HepG2 (cell line): ENCODE data around the gene PSRC1. TPM values are rescaled to one million over a fixed set of nuclear protein-coding genes. Genes with fewer than 3 reads are reported as not detected.
A peak's percentile ranks its signal among the peaks of the same experiment; 100 is the strongest.

ENCODE experiments used
- BHLHE40 ChIP-seq: IDR thresholded peaks from 2 replicates; pipeline ENCODE4 v1.6.1; 2011; ENCODE audit warnings: low read length, improper control_type of control experiment
- CBX5 ChIP-seq: sonication (generic); formaldehyde crosslinking; IDR thresholded peaks from 2 replicates; pipeline ENCODE4 v1.4.0; 2020; ENCODE audit warnings: missing genetic modification reagents, borderline replicate concordance
- DNMT3B ChIP-seq: conservative IDR thresholded peaks from 2 replicates; pipeline ENCODE4 v1.6.1; 2016; ENCODE audit warnings: missing biosample characterization, control low read depth
- ERF ChIP-seq: IDR thresholded peaks from 2 replicates; pipeline ENCODE4 v1.6.1; 2018; ENCODE audit warnings: missing biosample characterization, missing genetic modification reagents
- NCOA2 ChIP-seq: sonication (generic); formaldehyde crosslinking; IDR thresholded peaks from 2 replicates; pipeline ENCODE4 v1.8.0; 2022; ENCODE audit warnings: inconsistent platforms
- NPAS2 ChIP-seq: sonication (generic); formaldehyde crosslinking; IDR thresholded peaks from 2 replicates; pipeline ENCODE4 v1.8.0; 2022; ENCODE audit warnings: mild to moderate bottlenecking, missing genetic modification reagents, borderline replicate concordance
- PHF20 ChIP-seq: sonication (generic); formaldehyde crosslinking; IDR thresholded peaks from 2 replicates; pipeline ENCODE4 v1.5.0; 2020; ENCODE audit warnings: mild to moderate bottlenecking, missing genetic modification reagents
- PPARG ChIP-seq: conservative IDR thresholded peaks from 2 replicates; pipeline ENCODE4 v1.6.1; 2016; ENCODE audit warnings: missing biosample characterization, missing genetic modification reagents
- RBM22 ChIP-seq: fragments of 200-400 bp; formaldehyde crosslinking; optimal IDR thresholded peaks from 2 replicates; pipeline ENCODE3; 2017; ENCODE audit warnings: mild to moderate bottlenecking, low read length, moderate library complexity
- TAF1 ChIP-seq: sonication (generic); formaldehyde crosslinking; IDR thresholded peaks from 2 replicates; pipeline ENCODE4 v1.4.0; 2020; ENCODE audit warnings: missing genetic modification reagents
- TAF15 ChIP-seq: fragments of 200-400 bp; formaldehyde crosslinking; IDR thresholded peaks from one replicate; pipeline ENCODE4 v1.6.1; 2018; ENCODE audit warnings: mild to moderate bottlenecking, low read depth, low read length; ENCODE audit not compliant: poor library complexity, severe bottlenecking
- TARDBP ChIP-seq: sonication (generic); formaldehyde crosslinking; IDR thresholded peaks from 2 replicates; pipeline ENCODE4 v1.8.0; 2022; ENCODE audit warnings: mild to moderate bottlenecking, missing genetic modification reagents
- TCF7L2 ChIP-seq: IDR thresholded peaks from 2 replicates; pipeline ENCODE4 v1.6.1; 2011; ENCODE audit warnings: mild to moderate bottlenecking, low read depth, low read length, moderate library complexity
- ZC3H13 ChIP-seq: sonication (generic); formaldehyde crosslinking; IDR thresholded peaks from 2 replicates; pipeline ENCODE4 v1.8.1; 2023; ENCODE audit warnings: mild to moderate bottlenecking, missing genetic modification reagents, moderate library complexity
- ZNF484 ChIP-seq: sonication (generic); formaldehyde crosslinking; IDR thresholded peaks from 2 replicates; pipeline ENCODE4 v1.5.1; 2020; ENCODE audit warnings: mild to moderate bottlenecking, low read depth, missing genetic modification reagents, borderline replicate concordance
- ZNF569 ChIP-seq: sonication (generic); formaldehyde crosslinking; IDR thresholded peaks from 2 replicates; pipeline ENCODE4 v1.5.0; 2020; ENCODE audit warnings: mild to moderate bottlenecking, missing genetic modification reagents, moderate library complexity, borderline replicate concordance
- ZNF75D ChIP-seq: sonication (generic); formaldehyde crosslinking; IDR thresholded peaks from 2 replicates; pipeline ENCODE4 v1.8.1; 2023; ENCODE audit warnings: missing genetic modification reagents, mild to moderate bottlenecking, borderline replicate concordance
- polyA plus RNA-seq, 8 experiments: library from polyadenylated mRNA; depleted of rRNA in 3 of 8; stranded (reverse) in 7 of 8; unstranded in 1 of 8; fragments of >200 nt; fragmentation: Illumina TruSeq in 4 of 8; extraction: Trizol in 4 of 8; gene quantifications; 2 replicates each; pipeline versions ENCODE4 v1.2.1 to v1.2.3, GENCODE V29; 2011 to 2016; ENCODE audit warnings: low read depth in 4 of 8, missing spikeins in 1 of 8, mixed read lengths in 1 of 8; ENCODE audit not compliant: insufficient read depth in 1 of 8
- total RNA-seq, 5 experiments: library from RNA; depleted of rRNA; stranded (reverse); fragments of >200 nt; fragmentation: Illumina TruSeq; extraction: Trizol; gene quantifications; 2 replicates each; pipeline ENCODE4 v1.2.3, GENCODE V29; 2016; ENCODE audit warnings: low read depth in 1 of 5
- TF ChIP-seq, protein P1 (sequence below): IDR thresholded peaks from 2 replicates; pipeline ENCODE4 v1.6.1; 2016; ENCODE audit warnings: low read depth, control low read depth
- TF ChIP-seq, protein P2 (sequence below): sonication (generic); formaldehyde crosslinking; IDR thresholded peaks from 2 replicates; pipeline ENCODE4 v1.4.0; 2020; ENCODE audit warnings: missing genetic modification reagents, low read depth, mild to moderate bottlenecking, borderline replicate concordance
- TF ChIP-seq, protein P3 (sequence below): IDR thresholded peaks from 2 replicates; pipeline ENCODE4 v1.6.1; 2016; ENCODE audit warnings: missing genetic modification reagents, missing compliant biosample characterization
- TF ChIP-seq, protein P4 (sequence below): sonication (generic); formaldehyde crosslinking; IDR thresholded peaks from 2 replicates; pipeline ENCODE4 v1.4.0; 2020; ENCODE audit warnings: missing genetic modification reagents, borderline replicate concordance

Gene PSRC1
- total and polyA plus RNA-seq, 2 of the 13 experiments (the other 11 are each of a cell fraction or from before 2014, with no cell fraction given): 28.6 to 30.3 TPM

DNA sequence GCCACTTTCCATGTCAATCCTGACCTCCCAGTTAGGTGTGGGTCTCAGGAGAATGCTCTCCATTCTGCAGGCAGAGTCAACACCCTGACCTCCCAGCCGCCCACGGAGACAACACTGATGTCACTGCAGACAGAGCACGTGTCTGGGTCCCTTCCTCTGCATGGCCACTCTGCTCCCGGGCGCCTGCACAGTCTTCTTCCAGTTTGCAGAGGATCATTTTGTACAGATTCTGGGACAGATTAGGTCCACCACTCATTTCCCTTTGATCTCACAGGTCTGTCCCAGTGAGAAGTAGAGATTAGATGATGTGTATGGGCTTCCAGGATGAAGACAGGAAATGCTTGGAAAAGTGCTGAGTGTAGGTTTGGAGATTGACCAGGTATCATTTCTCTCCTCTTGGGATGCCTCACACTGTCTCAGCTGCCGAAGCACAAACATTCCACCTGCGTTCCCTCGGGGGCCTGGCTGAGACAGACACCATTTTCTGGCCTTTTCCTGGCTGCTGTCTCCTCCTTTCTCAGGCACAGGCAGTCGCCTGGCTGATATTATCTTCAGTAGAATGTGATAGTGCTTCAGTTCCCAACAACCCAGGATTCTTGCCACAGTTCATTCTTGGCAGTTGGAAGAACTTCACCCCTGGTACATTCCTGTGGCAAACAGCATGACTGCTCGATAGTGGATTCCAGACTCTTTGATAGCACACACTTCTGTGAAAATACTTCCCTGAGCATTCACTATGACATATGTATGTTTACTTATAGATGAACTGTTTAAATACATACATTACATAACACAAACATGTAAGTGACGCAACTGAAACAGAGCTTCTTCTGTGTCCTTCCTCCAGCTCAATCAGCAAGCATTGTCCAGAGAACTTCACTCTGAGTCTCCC is 16.0 kb upstream of the PSRC1 start (continued):
- TF ChIP-seq, protein P1, sequence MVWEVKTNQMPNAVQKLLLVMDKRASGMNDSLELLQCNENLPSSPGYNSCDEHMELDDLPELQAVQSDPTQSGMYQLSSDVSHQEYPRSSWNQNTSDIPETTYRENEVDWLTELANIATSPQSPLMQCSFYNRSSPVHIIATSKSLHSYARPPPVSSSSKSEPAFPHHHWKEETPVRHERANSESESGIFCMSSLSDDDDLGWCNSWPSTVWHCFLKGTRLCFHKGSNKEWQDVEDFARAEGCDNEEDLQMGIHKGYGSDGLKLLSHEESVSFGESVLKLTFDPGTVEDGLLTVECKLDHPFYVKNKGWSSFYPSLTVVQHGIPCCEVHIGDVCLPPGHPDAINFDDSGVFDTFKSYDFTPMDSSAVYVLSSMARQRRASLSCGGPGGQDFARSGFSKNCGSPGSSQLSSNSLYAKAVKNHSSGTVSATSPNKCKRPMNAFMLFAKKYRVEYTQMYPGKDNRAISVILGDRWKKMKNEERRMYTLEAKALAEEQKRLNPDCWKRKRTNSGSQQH: peak; percentile 79
- peak; percentile 89; the same call in 1 of the 2 replicates for TF ChIP-seq DNMT3B (CRISPR knock-in tag)
- TF ChIP-seq CBX5 (CRISPR knock-in tag): no peak
- peak; percentile 69 for TF ChIP-seq BHLHE40
- TF ChIP-seq ZNF75D (CRISPR knock-in tag): no peak
- TF ChIP-seq TAF1 (CRISPR knock-in tag): no peak
- TF ChIP-seq NPAS2 (CRISPR knock-in tag): no peak
- TF ChIP-seq, protein P2, sequence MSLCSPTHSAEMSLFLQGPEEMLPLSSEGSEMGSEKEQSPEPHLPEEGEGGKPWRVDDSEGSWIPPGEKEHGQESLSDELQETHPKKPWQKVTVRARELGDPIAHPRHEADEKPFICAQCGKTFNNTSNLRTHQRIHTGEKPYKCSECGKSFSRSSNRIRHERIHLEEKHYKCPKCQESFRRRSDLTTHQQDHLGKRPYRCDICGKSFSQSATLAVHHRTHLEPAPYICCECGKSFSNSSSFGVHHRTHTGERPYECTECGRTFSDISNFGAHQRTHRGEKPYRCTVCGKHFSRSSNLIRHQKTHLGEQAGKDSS: no peak; the same call in 1 of the 2 replicates
- TF ChIP-seq TAF15: no peak
- TF ChIP-seq, protein P3, sequence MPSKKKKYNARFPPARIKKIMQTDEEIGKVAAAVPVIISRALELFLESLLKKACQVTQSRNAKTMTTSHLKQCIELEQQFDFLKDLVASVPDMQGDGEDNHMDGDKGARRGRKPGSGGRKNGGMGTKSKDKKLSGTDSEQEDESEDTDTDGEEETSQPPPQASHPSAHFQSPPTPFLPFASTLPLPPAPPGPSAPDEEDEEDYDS (CRISPR knock-in tag): peak; percentile 46; the same call in 1 of the 2 replicates
- TF ChIP-seq ZNF484 (CRISPR knock-in tag): no peak
- no peak for TF ChIP-seq TCF7L2
- no peak for TF ChIP-seq RBM22
- peak; percentile 35; the same call in 1 of the 2 replicates for TF ChIP-seq TARDBP (CRISPR knock-in tag)
- TF ChIP-seq PPARG (CRISPR knock-in tag): peak; percentile 72
- TF ChIP-seq ZC3H13 (CRISPR knock-in tag): peak; percentile 53
- no peak for TF ChIP-seq PHF20 (CRISPR knock-in tag)
- TF ChIP-seq ZNF569 (CRISPR knock-in tag): no peak
- TF ChIP-seq NCOA2 (CRISPR knock-in tag): peak; percentile 94
- TF ChIP-seq, protein P4, sequence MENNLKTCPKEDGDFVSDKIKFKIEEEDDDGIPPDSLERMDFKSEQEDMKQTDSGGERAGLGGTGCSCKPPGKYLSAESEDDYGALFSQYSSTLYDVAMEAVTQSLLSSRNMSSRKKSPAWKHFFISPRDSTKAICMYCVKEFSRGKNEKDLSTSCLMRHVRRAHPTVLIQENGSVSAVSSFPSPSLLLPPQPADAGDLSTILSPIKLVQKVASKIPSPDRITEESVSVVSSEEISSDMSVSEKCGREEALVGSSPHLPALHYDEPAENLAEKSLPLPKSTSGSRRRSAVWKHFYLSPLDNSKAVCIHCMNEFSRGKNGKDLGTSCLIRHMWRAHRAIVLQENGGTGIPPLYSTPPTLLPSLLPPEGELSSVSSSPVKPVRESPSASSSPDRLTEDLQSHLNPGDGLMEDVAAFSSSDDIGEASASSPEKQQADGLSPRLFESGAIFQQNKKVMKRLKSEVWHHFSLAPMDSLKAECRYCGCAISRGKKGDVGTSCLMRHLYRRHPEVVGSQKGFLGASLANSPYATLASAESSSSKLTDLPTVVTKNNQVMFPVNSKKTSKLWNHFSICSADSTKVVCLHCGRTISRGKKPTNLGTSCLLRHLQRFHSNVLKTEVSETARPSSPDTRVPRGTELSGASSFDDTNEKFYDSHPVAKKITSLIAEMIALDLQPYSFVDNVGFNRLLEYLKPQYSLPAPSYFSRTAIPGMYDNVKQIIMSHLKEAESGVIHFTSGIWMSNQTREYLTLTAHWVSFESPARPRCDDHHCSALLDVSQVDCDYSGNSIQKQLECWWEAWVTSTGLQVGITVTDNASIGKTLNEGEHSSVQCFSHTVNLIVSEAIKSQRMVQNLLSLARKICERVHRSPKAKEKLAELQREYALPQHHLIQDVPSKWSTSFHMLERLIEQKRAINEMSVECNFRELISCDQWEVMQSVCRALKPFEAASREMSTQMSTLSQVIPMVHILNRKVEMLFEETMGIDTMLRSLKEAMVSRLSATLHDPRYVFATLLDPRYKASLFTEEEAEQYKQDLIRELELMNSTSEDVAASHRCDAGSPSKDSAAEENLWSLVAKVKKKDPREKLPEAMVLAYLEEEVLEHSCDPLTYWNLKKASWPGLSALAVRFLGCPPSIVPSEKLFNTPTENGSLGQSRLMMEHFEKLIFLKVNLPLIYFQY (CRISPR knock-in tag): no peak
- TF ChIP-seq ERF: peak; percentile 85
